Measurements from ENCODE around the gene PIGBOS1.
"Not testable (repeated sequence)": the region's sequence is repeated elsewhere in the genome, so short reads cannot be mapped to it uniquely, and the experiment has no call there.

Gene PIGBOS1

DNA sequence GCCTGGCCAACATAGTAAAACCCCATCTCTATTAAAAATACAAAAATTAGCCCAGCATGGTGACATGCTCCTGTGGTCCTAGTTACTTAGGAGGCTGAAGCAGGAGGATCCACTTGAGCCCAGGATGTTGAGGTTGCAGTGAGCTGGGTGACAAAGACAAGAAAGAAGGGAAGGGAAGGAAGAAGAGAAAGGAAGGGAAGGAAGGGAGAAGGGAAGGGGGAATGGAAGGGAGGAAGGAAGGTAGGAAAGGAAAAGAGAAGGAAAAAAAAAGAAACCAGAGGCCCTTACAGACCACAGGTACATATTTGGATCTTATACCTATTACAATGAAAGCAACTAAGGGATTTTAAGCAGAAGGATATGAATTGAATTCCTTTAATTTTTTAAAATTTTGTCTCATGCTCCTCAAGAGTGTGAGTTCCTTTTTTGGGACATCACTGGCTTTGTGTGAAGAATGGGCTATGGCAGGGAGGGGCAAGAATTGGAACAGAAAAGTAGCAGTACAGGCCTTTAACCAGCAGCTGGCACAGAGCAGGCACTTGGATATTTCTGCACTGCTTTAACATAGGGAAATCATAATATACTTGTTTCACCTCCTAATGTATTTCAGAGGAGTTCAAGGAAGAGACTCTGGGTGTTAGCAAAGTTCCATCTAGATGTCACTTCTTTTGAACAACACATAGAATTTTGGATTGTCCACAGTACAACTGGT, 37.2 kb downstream of the PIGBOS1 start:
- no peak for TF ChIP-seq EZH2phosphoT487 (conservative IDR thresholded peaks at IDR 0.05; ENCODE audit: low read length)
- TF ChIP-seq, protein P1, sequence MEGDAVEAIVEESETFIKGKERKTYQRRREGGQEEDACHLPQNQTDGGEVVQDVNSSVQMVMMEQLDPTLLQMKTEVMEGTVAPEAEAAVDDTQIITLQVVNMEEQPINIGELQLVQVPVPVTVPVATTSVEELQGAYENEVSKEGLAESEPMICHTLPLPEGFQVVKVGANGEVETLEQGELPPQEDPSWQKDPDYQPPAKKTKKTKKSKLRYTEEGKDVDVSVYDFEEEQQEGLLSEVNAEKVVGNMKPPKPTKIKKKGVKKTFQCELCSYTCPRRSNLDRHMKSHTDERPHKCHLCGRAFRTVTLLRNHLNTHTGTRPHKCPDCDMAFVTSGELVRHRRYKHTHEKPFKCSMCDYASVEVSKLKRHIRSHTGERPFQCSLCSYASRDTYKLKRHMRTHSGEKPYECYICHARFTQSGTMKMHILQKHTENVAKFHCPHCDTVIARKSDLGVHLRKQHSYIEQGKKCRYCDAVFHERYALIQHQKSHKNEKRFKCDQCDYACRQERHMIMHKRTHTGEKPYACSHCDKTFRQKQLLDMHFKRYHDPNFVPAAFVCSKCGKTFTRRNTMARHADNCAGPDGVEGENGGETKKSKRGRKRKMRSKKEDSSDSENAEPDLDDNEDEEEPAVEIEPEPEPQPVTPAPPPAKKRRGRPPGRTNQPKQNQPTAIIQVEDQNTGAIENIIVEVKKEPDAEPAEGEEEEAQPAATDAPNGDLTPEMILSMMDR (IDR thresholded peaks at IDR 0.05; ENCODE audit: insufficient read depth, low read length, poor library complexity, severe bottlenecking): no peak
- H3K27me3 ChIP-seq (ENCODE audit: low read length): no peaks in the 10 kb centered on the region
- H3F3A ChIP-seq (ENCODE audit: insufficient read depth): no peaks in the 10 kb centered on the region
- H2AFZ ChIP-seq (ENCODE audit: low read depth, low read length, severe bottlenecking): no peak overlapping the region
- no peaks in the 10 kb centered on the region for H3K9me3 ChIP-seq (ENCODE audit: insufficient read depth, low read length)
- no peaks in the 10 kb centered on the region for H3K36me3 ChIP-seq (ENCODE audit: low read length)
- no peaks in the 10 kb centered on the region for H3K9me2 ChIP-seq (replicated peaks; ENCODE audit: insufficient read depth, low read length)
- H3K4me2 ChIP-seq (ENCODE audit: low read depth, low read length, poor library complexity, severe bottlenecking): no peak overlapping the region
- no peak overlapping the region for H3K4me3 ChIP-seq (ENCODE audit: insufficient read depth, low read length, poor library complexity, severe bottlenecking)
- no peak overlapping the region for H3K27ac ChIP-seq (ENCODE audit: low read depth, low read length)
- H3K9ac ChIP-seq (ENCODE audit: low read length): no peak overlapping the region
- no peaks in the 10 kb centered on the region for H3K79me2 ChIP-seq (ENCODE audit: insufficient read depth, low read length)
- H4K20me1 ChIP-seq (ENCODE audit: low read depth, low read length): no peaks in the 10 kb centered on the region

DNA sequence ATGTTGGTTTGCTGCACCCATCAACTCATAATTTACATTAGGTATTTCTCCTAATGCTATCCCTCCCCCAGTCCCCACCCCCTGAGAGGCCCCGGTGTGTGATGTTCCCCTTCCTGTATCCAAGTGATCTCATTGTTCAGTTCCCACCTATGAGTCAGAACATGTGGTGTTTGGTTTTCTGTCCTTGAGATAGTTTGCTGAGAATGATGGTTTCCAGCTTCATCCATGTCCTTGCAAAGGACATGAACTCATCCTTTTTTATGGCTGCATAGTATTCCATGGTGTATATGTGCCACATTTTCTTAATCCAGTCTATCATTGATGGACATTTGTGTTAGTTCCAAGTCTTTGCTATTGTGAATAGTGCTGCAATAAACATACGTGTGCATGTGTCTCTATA, 38.3 kb downstream of the PIGBOS1 start:
- not testable (repeated sequence) for H3K4me3 ChIP-seq (ENCODE audit: insufficient read depth, low read length, poor library complexity, severe bottlenecking); H3K4me2 ChIP-seq (ENCODE audit: low read depth, low read length, poor library complexity, severe bottlenecking); H3K9me2 ChIP-seq (replicated peaks; ENCODE audit: insufficient read depth, low read length); H4K20me1 ChIP-seq (ENCODE audit: low read depth, low read length); H2AFZ ChIP-seq (ENCODE audit: low read depth, low read length, severe bottlenecking); H3K79me2 ChIP-seq (ENCODE audit: insufficient read depth, low read length); H3K36me3 ChIP-seq (ENCODE audit: low read length); H3K9ac ChIP-seq (ENCODE audit: low read length); H3K9me3 ChIP-seq (ENCODE audit: insufficient read depth, low read length); H3K27me3 ChIP-seq (ENCODE audit: low read length); H3F3A ChIP-seq (ENCODE audit: insufficient read depth); H3K27ac ChIP-seq (ENCODE audit: low read depth, low read length)

DNA sequence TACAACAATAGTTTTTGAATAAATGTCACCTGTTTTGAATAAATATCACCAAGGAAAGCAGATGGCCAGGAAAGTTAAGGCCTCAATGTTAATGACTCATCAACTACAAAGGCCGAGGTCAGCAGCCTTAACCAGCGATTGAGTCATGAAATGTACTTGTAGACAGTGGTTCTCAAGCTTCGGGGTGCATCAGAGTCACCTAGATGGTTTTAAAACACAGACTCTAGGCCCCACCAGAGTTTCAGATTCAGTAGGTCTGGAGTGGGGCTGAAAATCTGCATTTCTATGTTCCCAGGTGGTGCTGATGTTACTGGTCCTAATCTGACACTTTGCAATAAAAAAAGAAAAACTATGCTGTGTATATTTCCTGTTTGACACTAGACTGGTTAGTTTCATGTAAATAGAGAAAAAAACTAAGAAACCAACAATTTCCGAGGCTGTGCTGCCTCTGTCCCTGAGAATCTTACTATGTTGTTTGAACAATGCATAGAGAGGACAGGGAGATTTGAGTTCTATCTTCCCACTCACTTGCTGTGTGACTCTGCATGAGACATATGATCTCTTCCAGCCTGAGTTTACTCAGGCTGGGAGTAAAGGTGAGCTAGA, 39.1 kb downstream of the PIGBOS1 start:
- H3K36me3 ChIP-seq (ENCODE audit: low read length): no peaks in the 10 kb centered on the region

More for the DNA sequence above, 39.1 kb downstream of the PIGBOS1 start:
- H3K4me2 ChIP-seq (ENCODE audit: low read depth, low read length, poor library complexity, severe bottlenecking): no peak overlapping the region
- H3K9me3 ChIP-seq (ENCODE audit: insufficient read depth, low read length): no peaks in the 10 kb centered on the region
- H4K20me1 ChIP-seq (ENCODE audit: low read depth, low read length): no peaks in the 10 kb centered on the region
- H3K9me2 ChIP-seq (replicated peaks; ENCODE audit: insufficient read depth, low read length): no peaks in the 10 kb centered on the region
- TF ChIP-seq, protein P1 (IDR thresholded peaks at IDR 0.05; ENCODE audit: insufficient read depth, low read length, poor library complexity, severe bottlenecking): no peak
- no peaks in the 10 kb centered on the region for H3K79me2 ChIP-seq (ENCODE audit: insufficient read depth, low read length)
- H3K27me3 ChIP-seq (ENCODE audit: low read length): no peaks in the 10 kb centered on the region
- H3F3A ChIP-seq (ENCODE audit: insufficient read depth): no peaks in the 10 kb centered on the region
- no peak overlapping the region for H3K4me3 ChIP-seq (ENCODE audit: insufficient read depth, low read length, poor library complexity, severe bottlenecking)
- H2AFZ ChIP-seq (ENCODE audit: low read depth, low read length, severe bottlenecking): no peak overlapping the region
- no peak overlapping the region for H3K27ac ChIP-seq (ENCODE audit: low read depth, low read length)
- H3K9ac ChIP-seq (ENCODE audit: low read length): no peak overlapping the region
